TTC549 (cell line): ENCODE results near the gene RPL6.

Experiments
- FAIRE-seq: peaks from 2 replicates; lab custom pipeline; 2012; peaks lifted over from hg19 to GRCh38; lab: Jason Lieb, UNC

The RPL6 gene

DNA sequence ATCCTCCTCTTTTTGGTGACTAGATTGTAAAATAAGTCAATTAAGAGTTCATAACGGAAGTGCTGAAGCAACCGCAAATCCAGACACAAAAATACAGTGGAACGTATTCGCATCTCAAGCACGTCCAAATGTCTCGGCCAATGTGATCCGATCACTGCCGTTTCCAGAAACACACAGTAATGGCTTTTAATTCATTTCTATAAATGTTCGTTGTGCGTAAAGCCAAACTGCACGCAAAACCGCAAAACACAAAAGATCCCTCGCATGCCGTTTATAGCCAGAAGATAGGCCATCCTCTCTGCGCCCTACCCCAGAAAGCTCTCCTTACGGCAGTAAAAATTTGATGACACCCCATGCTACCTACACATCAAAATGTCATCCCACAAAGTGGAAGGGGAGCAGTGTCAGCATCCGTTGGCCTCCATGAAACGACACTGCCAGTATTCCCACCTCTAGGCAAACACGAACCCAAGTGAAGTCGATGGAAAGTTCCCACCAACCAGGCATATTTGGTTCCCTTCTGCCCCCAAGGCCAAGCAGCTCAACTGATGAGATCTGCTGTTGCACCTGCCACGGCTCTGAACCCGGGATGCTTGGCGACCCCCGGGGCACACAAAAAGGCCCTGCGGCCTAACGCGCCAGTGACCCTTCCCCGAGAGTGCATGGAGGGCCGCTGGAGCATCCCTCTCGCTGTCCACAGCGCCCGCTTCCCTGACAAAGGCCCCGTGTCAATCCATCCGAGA, 28.6 kb downstream of the RPL6 start:
- no peak for FAIRE-seq

DNA sequence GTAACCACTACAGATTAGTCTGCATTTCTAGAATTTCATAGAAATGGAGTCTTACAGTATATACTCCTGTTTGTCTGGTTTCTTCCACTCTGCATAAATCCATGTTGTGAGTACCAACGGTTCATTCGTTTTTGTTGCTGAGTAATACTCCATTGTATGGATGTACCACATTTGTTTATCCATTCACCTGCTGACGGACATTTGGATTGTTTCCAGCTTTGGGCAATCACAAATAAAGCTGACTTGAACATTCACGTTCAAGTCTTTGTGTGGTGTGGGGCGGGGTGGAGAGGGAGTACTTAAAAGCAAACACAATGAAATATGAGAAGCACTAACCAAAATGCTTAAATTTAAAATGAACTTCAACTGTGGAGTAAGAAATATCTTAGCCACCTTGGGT, 34.3 kb downstream of the RPL6 start:
- FAIRE-seq: no peak

DNA sequence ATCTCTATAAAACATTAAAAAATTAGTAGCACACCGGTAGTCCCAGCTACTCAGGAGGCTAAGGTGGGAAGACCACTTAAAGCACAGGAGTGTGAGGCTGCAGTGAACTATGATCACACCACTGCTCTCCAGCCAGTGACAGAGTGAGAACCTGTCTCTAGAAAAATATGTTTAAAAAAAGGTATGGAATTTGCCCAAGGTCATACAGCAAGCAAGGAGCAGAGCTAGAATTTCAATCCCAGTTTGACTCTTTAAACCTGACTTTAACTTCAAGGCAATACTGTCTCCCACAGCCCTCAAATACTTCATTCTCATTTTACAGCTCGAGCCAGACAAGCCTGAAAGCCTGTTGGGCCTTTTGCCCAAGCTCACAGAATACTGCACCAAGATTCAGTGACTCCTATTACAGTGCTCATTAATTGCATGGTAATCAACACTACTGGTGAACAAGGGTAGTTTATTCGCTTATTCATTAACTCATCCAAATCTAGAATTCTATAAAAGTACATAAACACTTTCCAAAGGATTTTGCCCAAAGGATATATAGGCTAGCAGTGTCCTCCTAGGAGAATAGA, 35.2 kb downstream of the RPL6 start:
- no peak for FAIRE-seq

DNA sequence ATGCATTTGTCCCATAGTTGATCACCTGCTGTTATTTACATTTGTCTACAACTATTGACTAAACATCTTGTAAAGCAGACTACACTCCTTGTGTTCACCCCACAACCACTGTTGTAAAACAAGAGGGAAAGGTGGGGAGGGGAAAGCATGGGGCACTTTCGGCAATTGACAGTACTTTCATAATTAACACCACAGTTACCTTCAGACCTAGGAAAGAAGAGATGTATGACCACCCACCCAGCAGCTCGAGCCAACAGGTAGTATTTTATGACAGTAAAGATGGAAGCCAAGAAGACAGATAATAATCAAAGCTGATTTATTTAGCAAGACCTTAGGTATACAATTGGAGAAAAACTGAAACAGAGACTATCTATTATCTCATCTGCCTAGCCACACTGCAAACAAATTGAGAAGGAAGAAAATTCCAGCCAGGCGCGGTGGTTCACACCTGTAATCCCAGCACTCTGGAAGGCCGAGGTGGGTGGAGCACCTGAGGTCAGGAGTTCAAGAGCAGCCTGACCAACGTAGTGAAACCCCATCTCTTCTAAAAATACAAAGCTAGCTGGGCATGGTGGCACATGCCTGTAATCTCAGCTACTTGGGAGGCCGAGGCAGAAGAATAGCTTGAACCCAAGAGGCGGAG, 38.4 kb downstream of the RPL6 start:
- FAIRE-seq: no peak

DNA sequence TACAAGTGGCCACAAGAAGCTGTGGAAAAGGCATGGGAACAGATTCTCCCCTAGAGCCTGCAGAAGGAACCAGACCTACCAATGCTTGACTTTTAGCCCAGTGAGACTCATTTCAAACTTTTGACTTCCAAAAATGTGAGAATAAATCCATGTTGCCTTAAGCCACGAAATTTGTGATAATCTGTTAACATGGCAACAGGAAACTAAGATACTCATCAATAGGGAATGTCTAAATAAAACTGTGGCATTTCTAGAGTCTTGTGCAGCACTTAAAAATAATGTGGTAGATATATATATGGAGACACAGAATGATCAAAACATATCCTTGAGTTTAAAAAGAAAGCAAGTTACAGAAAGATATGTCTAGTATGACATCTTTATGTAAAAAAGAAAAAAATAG, 39.2 kb downstream of the RPL6 start:
- FAIRE-seq: no peak

DNA sequence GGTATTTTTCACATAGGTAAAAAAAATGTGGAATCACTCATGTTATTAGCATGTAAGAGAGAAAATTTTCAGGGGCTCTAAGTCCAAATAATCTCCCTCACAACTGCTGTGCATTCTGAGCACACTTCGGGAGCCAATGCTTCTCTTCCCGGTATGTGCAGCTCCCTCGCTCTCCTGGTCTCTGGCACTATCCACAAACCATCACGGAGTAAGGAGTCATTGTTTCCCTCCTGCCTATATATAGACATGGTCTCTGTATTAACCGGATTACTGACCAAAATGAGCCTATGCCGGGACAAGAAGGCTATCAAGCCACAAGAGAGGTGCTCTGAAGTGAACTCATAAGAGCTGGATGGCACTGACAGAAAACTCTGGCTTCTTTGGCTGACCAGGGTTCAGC, 40.5 kb downstream of the RPL6 start:
- FAIRE-seq: no peak

DNA sequence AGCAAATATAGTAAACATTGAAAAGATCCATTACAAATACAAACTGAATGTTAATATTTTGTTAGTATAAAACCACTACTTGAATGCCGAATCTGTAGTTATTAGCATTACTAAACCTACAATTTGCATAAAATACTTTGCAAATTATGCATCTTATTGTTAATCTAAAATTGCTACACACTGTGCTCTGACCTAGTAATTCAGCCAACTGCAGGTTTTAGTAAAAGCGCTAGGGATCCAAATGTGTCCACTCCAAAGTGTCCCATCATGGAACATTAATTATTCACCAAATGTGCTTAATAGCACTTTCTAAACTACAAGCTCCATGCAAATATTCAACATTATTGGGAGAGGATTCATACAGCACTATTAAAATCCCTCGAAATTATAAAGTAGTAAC, 41.4 kb downstream of the RPL6 start:
- no peak for FAIRE-seq

DNA sequence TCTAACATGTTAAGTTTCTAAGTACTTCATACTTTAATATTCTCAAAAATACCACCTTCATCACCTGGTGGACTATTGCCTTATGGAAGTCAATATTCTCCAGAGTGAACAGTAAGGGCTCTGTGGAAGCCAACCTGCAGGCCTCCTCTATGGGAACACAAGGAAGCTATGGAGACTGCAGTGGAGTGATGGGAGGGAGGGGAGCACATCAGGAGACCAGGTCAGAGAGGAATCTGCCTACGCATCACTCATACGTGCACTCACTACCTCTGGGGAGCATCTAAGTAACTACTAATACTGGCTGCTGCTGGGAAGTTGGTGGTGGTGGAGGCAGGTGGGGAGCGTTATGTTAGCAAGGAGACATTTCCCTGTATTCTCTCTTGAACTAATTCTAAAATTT, 47.1 kb downstream of the RPL6 start:
- no peak for FAIRE-seq

DNA sequence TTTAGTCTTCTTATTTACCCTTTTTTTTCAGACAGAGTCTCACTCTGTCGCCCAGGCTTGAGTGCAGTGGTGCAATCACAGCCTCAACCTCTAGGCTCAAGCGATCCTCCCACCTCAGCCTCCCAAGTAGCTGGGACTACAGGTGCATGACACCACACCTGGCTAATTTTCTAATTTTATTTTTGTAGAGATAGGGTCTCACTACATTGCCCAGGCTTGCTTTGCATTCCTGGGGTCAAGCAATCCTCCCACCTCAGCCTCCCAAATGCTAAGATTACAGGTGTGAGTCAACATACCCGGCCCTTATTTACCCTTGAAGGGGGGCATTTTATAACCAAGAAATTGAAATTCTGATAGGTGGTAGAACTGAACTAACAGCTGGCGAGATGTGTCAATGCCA, 48.1 kb downstream of the RPL6 start:
- no peak for FAIRE-seq

DNA sequence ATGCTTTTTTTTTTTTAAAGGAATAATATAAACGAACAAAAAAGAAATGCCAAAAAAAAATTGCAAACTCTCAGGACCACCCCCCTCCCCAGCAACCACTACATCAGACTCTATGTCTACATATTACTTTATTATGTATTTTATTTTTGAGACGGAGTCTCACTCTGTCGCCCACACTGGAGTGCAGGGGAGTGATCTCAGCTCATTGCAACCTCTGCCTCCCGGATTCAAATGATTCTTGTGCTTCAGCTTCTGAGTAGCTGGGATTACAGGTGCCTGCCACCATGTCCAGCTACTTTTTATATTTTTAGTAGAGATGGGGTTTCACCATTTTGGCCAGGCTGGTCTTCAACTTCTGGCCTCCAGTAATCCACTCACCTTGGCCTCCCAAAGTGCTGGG, 50.1 kb downstream of the RPL6 start:
- FAIRE-seq: no peak

DNA sequence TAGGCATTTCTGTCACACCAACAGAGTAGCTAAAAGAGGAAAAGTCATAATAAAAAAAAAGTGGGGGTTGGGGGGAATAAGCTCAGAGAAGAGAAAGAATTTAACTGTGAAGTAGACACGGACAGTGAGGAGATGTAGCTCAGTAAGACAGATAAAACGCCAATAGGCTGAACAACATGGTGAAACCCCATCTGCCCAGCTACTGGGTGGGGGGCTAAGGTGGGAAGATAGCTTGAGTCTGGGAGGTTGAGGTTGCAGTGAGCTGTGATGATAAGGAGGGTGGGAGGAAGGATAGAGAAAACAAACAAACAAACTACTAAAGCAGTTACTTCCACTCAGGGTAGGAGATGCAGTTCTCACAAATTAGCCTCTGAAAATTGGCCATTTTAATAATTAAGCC, 52.2 kb downstream of the RPL6 start:
- FAIRE-seq: no peak
